HFFc6 (cell line): ENCODE data around the gene CAB39L. TPM values are rescaled to one million over a fixed set of nuclear protein-coding genes. Genes with fewer than 3 reads are reported as not detected.

Source experiments
- DNase-seq: peaks from one replicate; pipeline ENCODE4 v3.0.0-alpha.2; 2018
- H3K27ac Mint-ChIP-seq: 2 replicates; pipeline ENCODE4 v1.8.0; 2020; ENCODE audit warnings: mild to moderate bottlenecking, mixed read lengths
- H3K27me3 Mint-ChIP-seq: 2 replicates; pipeline ENCODE4 v1.8.0; 2021; ENCODE audit warnings: mild to moderate bottlenecking, moderate library complexity, mixed read lengths; ENCODE audit not compliant: insufficient read depth
- H3K36me3 Mint-ChIP-seq: 2 replicates; pipeline ENCODE4 v1.8.0; 2021; ENCODE audit warnings: low read depth, mixed read lengths
- H3K4me1 Mint-ChIP-seq: 2 replicates; pipeline ENCODE4 v1.8.0; 2020; ENCODE audit warnings: low read depth, mixed read lengths
- H3K4me3 Mint-ChIP-seq: 2 replicates; pipeline ENCODE4 v1.8.0; 2020; ENCODE audit warnings: mild to moderate bottlenecking, moderate library complexity, mixed read lengths
- H3K9me3 Mint-ChIP-seq: 2 replicates; pipeline ENCODE4 v1.8.0; 2020; ENCODE audit warnings: mild to moderate bottlenecking, mixed read lengths
- CTCF ChIP-seq: fragments of 200-600 bp; sonication (generic); IDR thresholded peaks from 2 replicates; pipeline ENCODE4 v1.5.0; 2021; ENCODE audit warnings: antibody characterized with exemption, mild to moderate bottlenecking
- total RNA-seq, 6 experiments: library from RNA; stranded (reverse); fragmentation: NEBNext Ultra II Directional; extraction: Animal tissue kit (Norgen Biotek cat#: 25700); gene quantifications; 2 replicates in 1 of 6; 3 replicates in 5 of 6; pipeline ENCODE4 v1.2.3, GENCODE V29; 2021

Gene CAB39L
- total RNA-seq, 6 experiments from 2014 or later = 3.7 to 6.9 (median 5.9) TPM

DNA sequence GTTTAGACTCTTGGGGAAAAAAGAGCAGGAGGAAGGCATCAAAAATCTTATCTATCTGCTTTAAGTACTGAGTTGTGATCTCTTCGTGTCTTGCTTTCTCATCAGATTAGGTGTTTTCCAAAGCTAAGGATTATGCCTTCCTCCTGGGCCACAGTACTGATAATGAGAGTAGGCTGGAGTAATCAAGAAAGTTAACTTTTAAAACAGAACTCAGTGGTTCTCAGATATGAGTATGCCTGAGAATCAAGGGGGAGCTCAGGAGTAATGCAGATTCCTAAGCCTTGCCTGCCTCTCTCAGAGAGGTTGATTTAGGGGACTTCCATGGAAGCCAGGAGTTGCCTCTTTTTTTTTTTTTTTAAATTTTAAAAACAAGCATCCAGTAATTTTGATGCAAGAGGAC is 172.6 kb downstream of the CAB39L start:
- no peaks in the 10 kb centered on the region for H3K9me3 Mint-ChIP-seq
- no peak overlapping the region for H3K27ac Mint-ChIP-seq
- H3K27me3 Mint-ChIP-seq = no peaks in the 10 kb centered on the region; the same call in 1 of the 2 replicates
- peaks cover 4% of the 10 kb centered on the region for H3K4me1 Mint-ChIP-seq
- DNase-seq = no peak
- 0 out of 2 replicates have a peak, but pooled peaks cover 6% of the 10 kb centered on the region for H3K36me3 Mint-ChIP-seq
- TF ChIP-seq CTCF = no peak
- H3K4me3 Mint-ChIP-seq = no peak overlapping the region

- peaks cover 13% of the 10 kb centered on the region; the same call in 1 of the 2 replicates for H3K36me3 Mint-ChIP-seq
- DNase-seq = peak; percentile 6
- no peak for TF ChIP-seq CTCF
- no peak overlapping the region for H3K4me3 Mint-ChIP-seq
- no peaks in the 10 kb centered on the region for H3K9me3 Mint-ChIP-seq
- H3K27ac Mint-ChIP-seq = peak overlapping the region; percentile 70
- peaks cover 12% of the 10 kb centered on the region for H3K4me1 Mint-ChIP-seq
- no peaks in the 10 kb centered on the region for H3K27me3 Mint-ChIP-seq
Measured at GRCh38 chr13:49265822-49266221, 178.0 kb downstream of the CAB39L start.

DNA sequence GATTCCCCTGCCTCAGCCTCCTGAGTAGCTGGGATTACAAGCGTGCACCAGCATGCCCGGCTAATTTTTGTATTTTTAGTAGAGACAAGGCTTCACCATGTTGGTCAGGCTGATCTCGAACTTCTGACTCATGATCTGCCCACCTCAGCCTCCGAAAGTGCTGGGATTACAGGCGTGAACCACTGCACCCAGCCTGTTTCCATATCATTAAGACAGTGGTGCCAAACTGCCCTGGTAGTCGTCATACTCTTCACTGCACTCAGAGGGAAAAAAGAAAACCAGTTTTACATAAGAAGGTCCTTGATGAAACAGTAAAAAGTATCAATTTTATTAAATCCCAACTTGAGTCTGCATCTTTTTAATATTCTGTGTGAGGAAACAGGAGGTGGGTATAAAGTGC is 181.2 kb downstream of the CAB39L start:
- no peak for DNase-seq
- no peaks in the 10 kb centered on the region for H3K9me3 Mint-ChIP-seq
- H3K27ac Mint-ChIP-seq = no peak overlapping the region
- H3K36me3 Mint-ChIP-seq = peaks cover 16% of the 10 kb centered on the region
- H3K4me1 Mint-ChIP-seq = peaks cover 12% of the 10 kb centered on the region
- no peak overlapping the region for H3K4me3 Mint-ChIP-seq
- no peak for TF ChIP-seq CTCF
- no peaks in the 10 kb centered on the region; the same call in 1 of the 2 replicates for H3K27me3 Mint-ChIP-seq

- no peak overlapping the region for H3K4me3 Mint-ChIP-seq
- no peaks in the 10 kb centered on the region for H3K4me1 Mint-ChIP-seq
- H3K27me3 Mint-ChIP-seq = no peaks in the 10 kb centered on the region; the same call in 1 of the 2 replicates
Measured at GRCh38 chr13:49259586-49259985, 184.3 kb downstream of the CAB39L start.

More at GRCh38 chr13:49259586-49259985, 184.3 kb downstream of the CAB39L start:
- H3K36me3 Mint-ChIP-seq = peaks cover 33% of the 10 kb centered on the region
- TF ChIP-seq CTCF = no peak
- H3K9me3 Mint-ChIP-seq = no peaks in the 10 kb centered on the region
- no peak for DNase-seq
- no peak overlapping the region for H3K27ac Mint-ChIP-seq

Other genes starting within 250 kb of the CAB39L start
- gene MLNR, start 223.7 kb downstream of the CAB39L start, total RNA-seq = not detected
- 1 to 10 TPM; 5.3 to 8.7 (median 6.8) TPM for gene CDADC1, start 196.1 kb downstream of the CAB39L start, total RNA-seq
- 1 to 10 TPM; 4.4 to 7.4 (median 6.5) TPM for gene SETDB2, start 210 bp upstream of the CAB39L start, total RNA-seq
- gene PHF11, start 51.9 kb upstream of the CAB39L start, total RNA-seq = 10 to 100 TPM; 17.6 to 31.0 (median 25.3) TPM
- gene RCBTB1, start 141.5 kb upstream of the CAB39L start, total RNA-seq = 10 to 100 TPM; 13.3 to 17.4 (median 15.6) TPM
- not detected for gene ARL11, start 184.4 kb upstream of the CAB39L start, total RNA-seq
- 10 to 100 TPM; 69.5 to 82.8 (median 75.5) TPM for gene EBPL, start 247.4 kb upstream of the CAB39L start, total RNA-seq